Fibroblast of peridontal ligament (primary cell): ENCODE results near the gene SV2B.

Experiments used
- DNase-seq: peaks from one replicate; pipeline ENCODE4 v3.0.0-alpha.2; 2010; ENCODE audit errors: extremely low read depth

Gene SV2B

DNA sequence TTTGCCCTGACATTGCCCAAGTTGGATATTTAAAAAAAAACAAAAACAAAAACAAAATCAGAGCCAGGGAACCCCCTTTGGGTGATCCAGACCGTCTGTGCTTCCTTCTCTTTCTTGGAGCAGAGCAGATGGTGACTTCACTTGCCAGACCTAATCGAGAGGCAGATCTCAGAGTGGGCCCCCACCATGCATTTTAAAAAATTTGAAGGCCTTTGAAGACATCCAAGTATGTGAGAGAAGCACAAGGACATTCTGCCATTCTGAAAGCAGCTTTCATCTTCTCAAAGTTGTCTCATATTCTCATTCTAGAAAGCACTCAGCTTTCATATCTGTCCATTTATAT lies 93.3 kb downstream of the SV2B start:
- no peak for DNase-seq

DNA sequence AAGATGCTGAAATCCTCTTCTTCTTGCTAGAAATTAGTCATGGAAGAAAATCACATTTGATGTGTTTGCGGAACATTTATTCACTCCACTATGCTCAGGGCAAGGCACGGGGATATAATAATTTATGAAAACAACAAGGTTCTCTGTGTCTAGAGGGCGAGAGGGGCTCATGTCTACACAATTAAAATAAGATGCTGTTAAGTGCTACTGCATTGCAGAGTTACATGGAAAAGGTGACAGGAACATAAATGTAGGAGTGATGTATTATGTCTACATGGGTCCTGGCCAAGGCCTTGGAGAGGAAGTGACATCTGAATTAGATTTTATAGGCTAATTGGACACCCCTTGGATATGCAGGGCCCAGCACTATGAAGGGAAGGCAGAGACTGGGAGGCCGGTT lies 96.1 kb downstream of the SV2B start:
- DNase-seq = no peak

DNA sequence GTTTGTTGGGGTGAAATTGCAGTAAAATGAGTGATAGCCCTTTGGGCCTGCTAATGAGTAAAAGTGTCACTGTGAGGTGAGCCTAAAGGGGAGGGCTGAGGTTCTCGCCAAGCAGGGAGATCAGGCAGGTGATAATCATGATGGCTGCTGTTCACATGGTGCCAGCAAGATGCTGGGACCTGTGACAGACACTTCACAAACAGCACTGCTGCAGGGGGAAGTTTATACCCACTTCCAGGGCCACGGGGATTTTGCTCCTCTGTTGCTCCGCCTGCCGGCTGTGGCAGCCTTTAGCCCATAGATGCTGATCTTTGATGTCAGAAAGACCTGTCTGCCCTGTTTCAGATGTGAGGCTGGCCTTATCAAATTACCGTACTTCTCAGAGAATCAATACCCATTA lies 96.7 kb downstream of the SV2B start:
- DNase-seq = no peak

DNA sequence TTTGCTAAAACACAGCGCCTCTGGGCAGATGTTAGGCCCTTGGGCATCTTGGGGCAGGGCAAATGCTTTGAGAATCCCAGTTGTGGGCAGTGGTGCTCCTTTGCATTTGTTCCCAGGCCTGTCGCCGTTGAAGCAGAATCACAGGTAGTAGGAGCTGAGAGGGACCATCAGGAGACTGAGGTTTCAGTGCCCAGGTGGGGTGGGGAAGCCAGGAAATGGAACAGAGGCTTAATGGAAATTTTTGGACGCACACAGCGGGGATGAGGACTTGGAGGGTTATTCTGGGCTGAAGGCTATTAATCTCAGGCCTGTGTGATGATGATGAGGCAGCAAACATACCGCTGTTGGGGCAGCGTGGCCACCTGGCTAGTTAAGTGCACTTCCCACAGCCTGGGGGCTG lies 99.5 kb downstream of the SV2B start:
- no peak for DNase-seq

DNA sequence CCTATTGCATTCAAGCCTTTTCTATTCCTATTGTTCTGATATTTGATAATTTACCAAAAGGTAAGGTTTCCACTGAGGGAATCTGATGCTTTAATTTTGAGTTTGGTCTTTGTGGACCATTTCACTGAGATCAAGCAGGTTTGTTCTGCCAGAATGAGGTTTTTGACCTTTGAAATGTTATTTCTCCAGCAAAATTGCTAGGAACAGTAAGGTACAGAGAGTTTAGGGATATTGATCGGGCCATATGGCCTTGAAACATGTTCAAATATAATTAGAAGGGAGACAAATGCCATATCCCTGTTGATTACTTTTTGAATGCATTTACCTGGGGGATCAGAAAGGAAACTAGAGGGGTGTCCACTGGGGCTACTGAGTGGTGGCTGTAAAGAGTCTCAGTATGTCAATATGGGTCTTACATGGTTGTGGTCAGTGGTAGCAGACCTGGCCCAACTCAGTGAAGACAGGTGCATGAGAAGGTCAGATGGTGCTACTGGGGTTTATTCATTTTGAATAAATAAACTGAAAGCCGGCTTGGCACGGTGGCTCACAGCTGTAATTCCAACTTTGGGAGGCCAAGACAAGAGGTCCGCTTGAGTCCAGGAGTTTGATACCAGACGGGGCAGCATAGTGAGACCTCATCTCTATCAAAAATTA lies 100.2 kb downstream of the SV2B start:
- DNase-seq = no peak

DNA sequence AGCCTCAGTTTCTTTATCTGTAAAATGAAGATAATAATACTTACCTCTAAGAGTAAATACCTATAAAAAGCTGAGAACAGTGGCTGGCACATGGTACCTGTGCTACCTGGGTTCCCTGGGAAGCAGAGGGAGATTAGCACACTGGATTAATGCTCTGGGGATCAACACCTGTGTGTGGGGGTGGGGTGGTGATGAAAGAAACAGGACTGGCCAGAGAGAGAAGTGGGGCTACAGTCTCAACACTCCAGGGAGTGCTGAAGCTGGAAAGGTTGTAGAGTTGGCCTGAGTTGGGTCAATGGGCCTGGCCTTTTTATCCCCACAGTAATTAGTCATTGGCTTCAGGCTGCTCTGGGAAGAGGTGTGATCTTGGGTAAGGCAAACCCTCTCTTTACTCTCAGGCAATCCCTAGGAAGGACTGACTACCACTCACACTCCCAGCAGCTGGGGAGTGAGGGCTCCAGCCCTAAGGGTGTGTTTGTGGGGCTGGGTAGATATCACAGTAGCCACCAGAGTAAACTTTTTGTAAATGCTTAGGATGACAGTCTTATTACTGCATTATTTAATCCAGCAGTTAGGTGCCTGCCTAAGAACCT lies 102.5 kb downstream of the SV2B start:
- no peak for DNase-seq

DNA sequence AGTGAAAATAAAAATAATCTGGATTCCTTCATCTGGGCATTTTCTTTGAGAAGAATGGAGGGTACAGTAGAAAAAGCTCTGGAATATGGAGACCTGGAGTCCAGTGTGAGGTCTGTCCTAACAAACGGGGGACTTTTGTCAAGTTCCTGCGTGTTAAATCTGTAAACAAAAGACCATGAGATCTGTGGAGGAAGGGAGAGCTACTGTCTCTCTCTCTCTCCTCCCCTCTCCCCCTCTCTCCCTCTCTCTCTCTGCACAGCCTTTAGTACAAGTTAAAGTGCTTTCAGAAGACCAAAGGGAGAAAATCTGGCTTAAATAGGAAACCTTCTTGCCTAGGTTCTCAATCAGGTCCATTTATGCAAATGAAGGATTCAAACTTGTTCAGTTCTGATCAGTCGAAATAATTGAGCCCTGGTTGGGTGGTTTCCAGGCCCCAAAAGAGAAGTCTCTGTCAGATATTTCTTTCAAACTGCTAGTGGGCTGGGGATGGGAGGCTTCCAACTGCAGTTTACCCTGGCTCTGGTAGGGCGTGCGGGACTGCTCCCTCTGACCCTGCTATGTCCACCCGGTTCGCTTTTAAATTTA lies 103.7 kb downstream of the SV2B start:
- no peak for DNase-seq

DNA sequence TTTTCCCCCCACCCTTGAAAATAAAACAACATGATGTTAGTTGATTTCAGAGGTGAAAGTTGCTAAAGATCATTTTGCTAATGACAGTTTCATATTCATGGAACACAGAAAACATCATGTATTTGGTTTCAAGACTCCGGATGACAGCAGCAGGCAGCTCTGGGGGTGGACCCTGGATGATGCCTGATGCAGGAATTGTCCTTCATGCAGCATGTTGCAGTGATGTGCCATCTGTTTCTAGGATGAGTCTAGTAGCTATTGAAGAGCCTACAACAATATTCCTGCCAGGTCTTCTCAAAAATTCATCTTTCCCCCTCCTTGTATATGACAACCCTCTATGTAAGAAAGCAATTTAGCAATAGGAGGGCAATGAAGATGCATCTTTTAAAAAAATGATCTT lies 108.3 kb downstream of the SV2B start:
- DNase-seq = no peak

DNA sequence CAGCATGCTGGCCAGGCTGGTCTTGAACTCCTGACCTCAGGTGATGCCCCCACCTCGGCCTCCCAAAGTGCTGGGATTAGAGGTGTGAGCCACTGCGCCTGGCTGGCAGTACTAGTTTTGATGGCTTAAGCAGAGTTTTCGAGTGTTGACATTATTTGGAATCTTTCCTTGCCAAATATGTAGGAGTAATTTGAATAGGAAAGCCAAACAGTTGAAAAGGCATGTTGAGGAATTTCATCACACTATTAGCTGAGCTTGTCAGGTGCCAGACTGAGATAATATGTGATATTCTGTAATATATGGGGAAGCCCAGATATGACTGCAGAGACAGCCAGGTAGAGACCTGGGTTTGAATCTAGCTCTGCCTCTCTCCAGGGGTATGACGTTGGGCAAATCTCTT lies 109.3 kb downstream of the SV2B start:
- no peak for DNase-seq

DNA sequence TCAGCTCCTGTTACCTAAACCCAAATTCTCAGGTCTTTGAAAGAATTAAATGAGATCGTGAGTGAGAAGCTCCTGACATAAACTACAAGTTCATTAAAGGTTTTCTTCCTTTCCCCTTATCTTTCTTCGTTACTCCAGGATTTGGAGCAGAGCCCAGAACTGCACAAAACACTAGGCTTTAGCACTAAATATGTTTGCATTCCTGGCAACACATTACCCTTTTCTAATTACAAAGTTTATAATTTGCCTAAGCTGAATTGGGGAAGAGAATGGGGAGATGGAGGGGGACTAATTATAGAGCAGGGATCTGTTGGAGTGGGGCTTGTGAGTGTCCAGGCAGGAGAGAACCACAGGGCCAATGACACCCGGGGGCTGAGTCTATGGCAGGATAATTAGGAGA lies 109.7 kb downstream of the SV2B start:
- DNase-seq = no peak

DNA sequence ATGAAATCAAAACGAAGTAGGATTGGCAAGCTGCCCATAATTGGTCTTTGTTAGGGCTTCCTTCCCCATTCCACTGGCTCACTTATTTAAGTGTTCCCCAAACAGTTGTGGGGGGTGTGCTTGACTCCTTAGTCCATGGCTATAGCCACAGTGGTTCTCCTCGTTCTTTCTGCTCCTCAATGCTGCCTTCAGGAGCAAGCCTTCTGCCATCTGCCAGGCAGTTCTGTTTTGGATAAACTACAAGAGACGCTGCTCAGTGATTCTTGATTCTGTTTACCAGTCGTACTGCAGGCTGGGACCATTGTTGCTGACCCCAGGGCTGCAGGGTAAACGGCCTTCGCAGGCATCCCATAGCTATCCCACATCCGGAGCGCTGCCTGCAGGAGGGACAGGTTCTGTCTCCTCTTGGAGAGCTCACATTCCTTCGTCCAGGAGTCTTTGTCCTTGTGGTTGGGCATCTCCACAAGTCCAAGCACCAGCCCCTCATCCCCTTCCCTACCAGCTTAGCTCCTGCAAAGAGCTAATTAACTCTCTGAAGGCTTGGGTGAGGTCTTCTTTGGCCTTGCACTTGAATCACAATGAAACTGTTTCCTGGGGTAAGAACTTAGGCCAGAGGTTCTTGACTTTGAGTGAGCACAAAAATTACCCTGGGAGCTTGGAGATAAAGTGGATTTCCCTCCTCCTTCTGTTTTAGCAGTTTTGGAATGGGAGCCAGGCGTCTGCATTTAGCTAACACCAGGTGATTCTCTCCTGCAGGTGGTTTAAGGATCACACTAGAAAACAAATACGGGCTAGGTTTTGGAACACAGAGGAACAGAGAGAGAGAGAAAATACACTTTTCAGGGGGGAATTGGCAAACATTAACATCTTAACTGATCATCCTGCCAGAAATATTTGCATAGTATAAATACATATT lies 114.9 kb downstream of the SV2B start:
- no peak for DNase-seq

DNA sequence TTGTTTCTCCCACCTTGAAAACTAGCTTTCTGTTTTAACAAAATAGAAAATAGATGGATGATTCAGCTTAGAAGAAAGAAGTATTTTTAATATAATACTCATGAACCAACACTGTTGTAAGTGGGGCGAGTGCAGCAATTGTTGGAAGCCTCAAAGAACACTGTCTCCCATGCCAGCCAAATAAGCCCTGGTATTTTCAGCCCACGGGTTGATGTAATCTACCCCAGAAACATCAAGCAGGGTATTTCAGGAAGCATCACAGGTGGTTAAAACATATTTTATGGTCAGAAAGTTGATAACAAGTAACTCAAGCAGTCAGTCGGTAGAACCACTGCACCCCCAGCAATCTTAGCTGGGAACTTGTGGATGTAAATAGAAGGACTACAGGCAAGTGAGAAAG lies 115.9 kb downstream of the SV2B start:
- no peak for DNase-seq

DNA sequence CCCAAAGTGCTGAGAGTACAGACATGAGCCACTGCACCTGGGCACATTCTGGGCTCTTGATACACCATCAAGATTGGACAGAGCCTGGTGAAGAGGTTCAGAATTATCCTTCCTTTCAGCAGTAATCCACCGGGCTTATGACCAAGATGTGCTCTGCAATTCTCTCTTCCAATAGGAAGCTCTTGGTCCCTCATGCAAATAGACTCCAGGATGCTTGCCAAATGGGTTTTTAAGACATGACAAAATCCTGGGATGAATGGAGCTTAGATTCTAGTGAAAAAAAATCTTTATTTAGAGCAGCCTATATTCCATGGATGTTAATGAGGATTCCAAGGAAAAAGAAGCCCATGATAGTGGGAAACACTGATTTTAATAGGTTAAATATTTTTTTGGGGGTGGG lies 119.1 kb downstream of the SV2B start:
- no peak for DNase-seq

DNA sequence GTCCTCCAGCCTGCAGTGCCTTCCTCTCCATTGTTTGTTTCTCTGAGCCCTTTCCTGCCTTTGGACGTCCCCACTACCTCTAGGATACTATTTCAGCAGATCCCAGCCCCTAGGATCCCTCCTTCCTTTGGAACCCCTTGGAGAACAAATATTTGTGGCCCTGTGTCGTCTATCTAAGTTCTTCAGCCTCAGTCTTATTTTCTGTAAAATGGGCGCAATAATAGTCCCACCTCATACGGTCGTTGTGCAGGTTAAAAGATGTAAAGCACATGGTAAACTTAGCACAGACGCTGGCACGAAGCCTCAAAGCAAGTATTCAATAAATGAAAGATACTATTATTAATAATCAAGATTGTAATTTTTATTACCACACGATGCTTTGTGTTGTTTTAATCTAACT lies 122.0 kb downstream of the SV2B start:
- DNase-seq = no peak

DNA sequence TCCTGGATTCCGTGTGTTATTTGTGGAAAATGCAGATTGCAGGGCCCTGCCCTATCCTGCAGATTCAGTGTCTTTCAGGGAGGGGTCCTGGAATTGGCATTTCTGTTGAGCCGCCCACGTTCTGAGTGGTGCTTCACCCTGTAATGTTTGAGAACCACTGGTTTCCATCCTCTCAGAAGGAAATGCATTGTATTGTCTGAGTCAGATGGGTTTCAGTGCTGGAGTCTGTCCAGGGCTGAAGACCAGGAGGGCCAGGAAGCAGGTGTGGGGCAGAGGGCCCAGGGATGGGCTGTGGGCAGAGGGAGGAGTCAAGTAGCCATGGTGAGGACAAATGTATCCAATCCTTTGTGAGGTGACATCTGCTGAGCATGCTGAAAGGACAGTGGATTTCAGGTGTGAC lies 123.8 kb downstream of the SV2B start:
- no peak for DNase-seq

DNA sequence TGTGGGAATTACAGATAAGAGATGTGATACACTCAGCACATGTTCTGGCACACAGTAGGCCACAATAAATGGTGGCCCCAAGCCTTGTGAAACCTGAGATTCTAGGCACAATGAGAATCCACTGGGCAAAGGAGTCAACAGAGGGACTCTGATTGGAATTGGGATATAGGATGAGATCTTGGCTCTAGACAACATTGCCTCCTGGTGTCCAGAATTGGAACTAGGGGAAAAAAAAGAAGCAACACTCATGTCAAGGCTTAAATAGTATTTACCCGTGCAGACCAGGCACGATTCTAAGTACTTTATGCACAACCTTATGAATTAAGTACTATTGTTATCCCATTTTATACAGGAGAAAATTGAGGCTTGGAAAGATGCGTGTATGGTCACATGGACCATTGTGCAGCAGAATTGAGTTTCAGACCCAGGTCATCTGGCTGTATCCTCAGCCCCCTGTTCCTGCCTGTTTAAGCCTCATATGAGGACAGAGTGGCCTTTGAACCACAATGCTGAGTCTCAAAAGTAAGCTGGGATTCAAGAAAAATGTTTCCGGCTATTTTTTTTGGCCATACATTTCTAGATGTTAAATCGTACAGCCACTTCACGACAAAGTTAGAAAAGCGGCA lies 124.8 kb downstream of the SV2B start:
- DNase-seq = peak; percentile 25

DNA sequence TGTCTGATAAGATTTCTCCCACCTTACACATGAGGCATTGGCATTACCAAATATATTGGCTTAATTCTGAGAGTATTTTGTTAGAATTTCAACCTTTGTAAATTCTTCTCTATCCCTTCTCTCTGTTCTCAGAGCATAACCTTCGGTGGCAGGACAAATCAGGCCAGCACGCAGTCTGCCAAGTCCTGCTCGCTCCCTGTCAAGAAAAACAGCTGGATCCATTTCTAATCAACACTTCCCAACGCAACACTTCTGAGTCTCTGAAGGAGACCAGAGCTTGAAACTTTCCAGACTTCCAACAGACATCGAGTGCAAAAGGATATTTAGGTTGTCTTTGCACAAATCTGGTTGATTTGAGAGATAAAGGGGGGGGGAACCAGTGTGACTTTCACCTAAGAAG lies 125.7 kb downstream of the SV2B start:
- DNase-seq = no peak

DNA sequence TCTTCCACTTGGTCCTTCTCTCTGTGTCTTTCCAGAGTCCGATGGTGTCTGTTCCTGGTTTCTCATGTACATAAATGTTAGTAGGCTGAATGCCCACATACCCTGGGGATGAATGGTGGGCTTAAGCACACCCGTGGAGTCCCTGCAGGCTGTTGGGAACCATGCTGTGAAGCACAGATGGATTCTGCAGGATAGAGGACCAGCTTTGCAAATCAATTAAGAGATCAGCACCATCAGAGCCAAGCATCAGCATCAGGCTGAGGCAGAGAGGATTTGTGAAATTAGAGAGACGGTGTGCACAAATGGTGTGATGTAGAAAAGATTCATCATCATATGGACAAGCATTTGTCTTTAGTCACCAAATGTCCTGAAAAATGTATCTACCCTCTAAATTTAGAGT lies 127.1 kb downstream of the SV2B start:
- no peak for DNase-seq

DNA sequence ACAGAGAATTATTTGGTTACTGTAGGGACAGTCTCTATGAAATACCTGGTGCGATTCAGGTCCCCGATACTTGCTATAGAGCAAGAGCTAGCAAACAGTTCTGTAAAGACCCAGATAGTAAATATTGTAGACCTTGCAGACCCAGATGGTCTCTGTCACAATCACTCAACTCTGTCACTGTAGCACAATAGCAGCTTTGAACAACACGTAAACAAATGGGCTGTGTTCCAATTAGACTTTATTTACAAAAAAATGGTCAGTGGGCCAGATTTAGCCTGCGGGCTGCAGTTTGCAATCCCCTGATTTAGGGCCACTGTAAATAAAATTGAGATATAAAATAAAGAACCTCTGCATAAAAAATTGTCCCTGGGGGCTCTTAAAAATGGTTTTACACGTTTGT lies 127.7 kb downstream of the SV2B start:
- DNase-seq = no peak

DNA sequence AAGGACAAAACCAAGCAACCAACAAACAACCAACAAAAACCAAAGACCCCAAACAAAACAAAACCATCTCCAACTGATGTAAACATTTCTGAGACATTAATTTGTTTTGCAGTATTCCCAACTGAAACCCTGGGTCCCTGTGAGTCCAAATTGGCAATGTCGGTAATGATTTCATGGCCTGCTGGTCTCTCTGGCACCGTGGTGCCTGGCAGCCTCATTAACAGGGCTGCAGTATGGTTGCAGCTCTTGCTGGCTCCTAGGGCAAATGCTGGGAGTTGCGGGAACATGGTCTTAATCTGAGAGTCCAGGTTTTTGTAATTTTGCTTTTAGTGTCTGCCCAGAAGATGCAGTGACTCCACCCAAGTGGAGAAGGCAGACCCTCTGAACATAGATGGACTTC lies 128.3 kb downstream of the SV2B start:
- DNase-seq = no peak

DNA sequence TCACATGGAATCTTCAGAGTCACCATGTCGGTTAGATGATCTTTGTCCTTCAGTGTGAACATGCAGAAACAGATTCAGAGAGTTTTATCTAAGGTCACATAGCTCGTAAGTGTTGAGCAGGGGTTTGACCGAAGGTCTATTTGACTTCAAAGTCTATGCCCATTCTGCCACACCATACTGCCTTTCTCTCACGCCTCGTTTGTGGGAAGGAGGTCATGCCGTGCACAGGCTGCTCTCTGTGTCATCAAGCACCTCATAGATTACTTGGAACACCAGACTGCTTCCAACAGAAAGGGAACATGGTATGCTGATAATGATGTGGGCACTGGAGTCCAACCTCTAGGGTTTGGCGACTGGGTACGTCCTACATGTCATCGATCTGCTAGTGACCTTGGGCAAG lies 128.8 kb downstream of the SV2B start:
- no peak for DNase-seq

DNA sequence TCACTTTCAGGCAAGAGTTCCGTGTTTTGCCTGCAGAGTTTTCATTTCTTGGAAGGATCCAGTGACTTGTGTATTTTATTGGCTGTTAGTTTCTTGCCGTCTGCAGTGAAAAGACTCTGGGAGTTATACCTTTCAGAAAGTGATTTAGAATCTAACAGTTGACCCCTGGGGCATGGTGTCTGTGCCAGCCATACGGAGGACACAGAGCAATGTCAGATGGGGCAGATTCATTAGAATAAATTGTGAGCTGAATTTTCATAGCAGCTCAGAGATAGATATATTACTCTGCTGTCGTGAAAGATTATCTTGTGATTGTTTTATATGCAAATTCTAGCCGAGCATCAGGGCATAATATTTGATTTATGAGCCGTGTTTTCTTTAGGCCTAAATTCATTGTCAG lies 131.6 kb downstream of the SV2B start:
- DNase-seq = no peak
